Stimulated activated CD4-positive, alpha-beta T cell treated with anti-CD3 and anti-CD28 coated beads, Interleukin-15, amount 100 ng/mL, for 48 hours (primary cell): Measurements from ENCODE around the gene TAB2.
"Not testable (repeated sequence)": the region's sequence is repeated elsewhere in the genome, so short reads cannot be mapped to it uniquely, and the experiment has no call there.

Experiments used
- DNase-seq, 2 donors: peaks; one replicate each; pipeline ENCODE4 v3.0.0-alpha.2; 2020; ENCODE audit warnings: low read depth in 2 of 2

Gene TAB2

DNA sequence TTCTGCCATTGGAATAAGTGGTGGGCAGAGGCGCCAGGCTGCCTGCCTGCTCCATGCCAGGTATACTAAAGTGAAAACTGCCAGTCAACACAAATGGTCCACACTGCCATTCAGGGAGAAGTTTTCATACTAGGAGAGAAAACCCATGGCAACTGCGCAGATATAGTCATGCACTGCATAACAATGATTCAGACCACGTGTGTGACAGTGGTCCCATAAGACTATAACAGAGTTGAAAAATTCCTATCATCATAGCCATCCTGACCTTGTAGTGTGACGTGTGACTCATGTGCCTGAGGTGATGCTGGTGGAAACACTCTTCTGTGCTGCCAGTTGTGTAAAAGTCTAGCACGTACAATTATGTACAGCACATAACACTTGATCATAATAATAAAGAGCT is 142.2 kb downstream of the TAB2 start:
- no peak for DNase-seq

DNA sequence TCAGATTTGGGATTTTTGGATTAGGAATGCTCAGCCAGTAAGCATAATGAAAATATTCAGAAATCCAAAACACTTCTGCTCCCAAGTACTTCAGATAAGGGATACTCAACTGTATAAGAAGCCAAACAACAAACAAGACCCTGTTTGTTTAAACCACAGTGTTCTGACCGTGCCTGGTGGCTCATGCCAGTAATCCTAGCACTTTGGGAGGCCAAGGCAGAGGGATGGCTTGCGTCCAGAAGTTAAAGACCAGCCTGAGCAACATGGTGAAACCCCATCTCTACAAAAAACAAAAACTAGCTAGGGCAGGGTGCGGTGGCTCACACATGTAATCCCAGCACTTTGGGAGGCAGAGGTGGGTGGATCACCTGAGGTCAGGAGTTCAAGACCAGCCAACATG is 142.7 kb downstream of the TAB2 start:
- DNase-seq, result not testable (repeated sequence)
